Karpas-422 (cell line): ENCODE measurements around the gene CECR2. TPM values are rescaled to one million over a fixed set of nuclear protein-coding genes. Genes with fewer than 3 reads are reported as not detected.

Experiments used
- DNase-seq: peaks from one replicate; pipeline ENCODE4 v3.0.0-alpha.2; 2015
- H2AFZ ChIP-seq: fragments of 200-600 bp; sonication (generic); 2 replicates; pipeline ENCODE4 v1.6.1; 2014; ENCODE audit warnings: antibody characterized with exemption, low read length, mixed read lengths
- H3K27ac ChIP-seq: fragments of 200-600 bp; sonication (generic); 2 replicates; pipeline ENCODE4 v1.5.1; 2014; ENCODE audit warnings: mild to moderate bottlenecking, low read length, moderate library complexity
- H3K27me3 ChIP-seq: fragments of 200-600 bp; sonication (generic); 2 replicates; pipeline ENCODE4 v1.6.1; 2014; ENCODE audit warnings: low read length, mixed read lengths
- H3K36me3 ChIP-seq: fragments of 200-600 bp; sonication (generic); 2 replicates; pipeline ENCODE4 v1.6.1; 2014; ENCODE audit warnings: low read length, mixed read lengths; ENCODE audit not compliant: insufficient read depth
- H3K4me1 ChIP-seq: fragments of 200-600 bp; sonication (generic); 2 replicates; pipeline ENCODE4 v1.6.1; 2014; ENCODE audit warnings: mild to moderate bottlenecking, low read length, mixed read lengths
- H3K4me2 ChIP-seq: fragments of 200-600 bp; sonication (generic); 2 replicates; pipeline ENCODE4 v1.6.1; 2014; ENCODE audit warnings: low read length, low read depth, mild to moderate bottlenecking; ENCODE audit not compliant: poor library complexity, severe bottlenecking
- H3K4me3 ChIP-seq: fragments of 200-600 bp; sonication (generic); 2 replicates; pipeline ENCODE4 v1.5.1; 2014; ENCODE audit warnings: mild to moderate bottlenecking, antibody characterized with exemption, low read length, mixed read lengths
- H3K79me2 ChIP-seq: fragments of 200-600 bp; sonication (generic); 2 replicates; pipeline ENCODE4 v1.6.1; 2014; ENCODE audit warnings: mild to moderate bottlenecking, low read length, mixed read lengths
- H3K9ac ChIP-seq: fragments of 200-600 bp; sonication (generic); 2 replicates; pipeline ENCODE4 v1.6.0; 2014; ENCODE audit warnings: low read length
- H3K9me2 ChIP-seq: fragments of 200-600 bp; sonication (generic), shearing (Covaris generic); replicated peaks from 2 replicates; pipeline ENCODE4 v1.6.0; 2014; ENCODE audit warnings: mild to moderate bottlenecking, low read length, moderate library complexity; ENCODE audit not compliant: insufficient read depth
- H3K9me3 ChIP-seq: fragments of 300-700, 200-600 bp; sonication (generic); 2 replicates; pipeline ENCODE4 v1.6.1; 2014; ENCODE audit warnings: low read length, mixed read lengths
- H4K20me1 ChIP-seq: fragments of 200-600 bp; sonication (generic); 2 replicates; pipeline ENCODE4 v1.6.1; 2014; ENCODE audit warnings: mild to moderate bottlenecking, antibody characterized with exemption, low read length, low read depth; ENCODE audit not compliant: insufficient read depth
- total RNA-seq: library from RNA; depleted of rRNA; stranded (reverse); fragments of >200 nt; shearing (Covaris generic); gene quantifications from 2 replicates; pipeline ENCODE4 v1.2.3, GENCODE V29; 2014; ENCODE audit warnings: low replicate concordance

Gene CECR2
- total RNA-seq, 1 experiment from 2014 or later: 1.6 TPM

- no peaks in the 10 kb centered on the region; the same call in 1 of the 2 replicates for H3K36me3 ChIP-seq
- no peaks in the 10 kb centered on the region for H3K9me2 ChIP-seq
- no peak overlapping the region for H2AFZ ChIP-seq
- no peaks in the 10 kb centered on the region for H4K20me1 ChIP-seq
- H3K27me3 ChIP-seq: no peaks in the 10 kb centered on the region
- H3K9ac ChIP-seq: no peak overlapping the region
- no peaks in the 10 kb centered on the region for H3K4me1 ChIP-seq
- H3K4me2 ChIP-seq: no peak overlapping the region
- no peak overlapping the region for H3K27ac ChIP-seq
- H3K9me3 ChIP-seq: no peaks in the 10 kb centered on the region
- DNase-seq: no peak
- H3K4me3 ChIP-seq: no peak overlapping the region
- H3K79me2 ChIP-seq: no peaks in the 10 kb centered on the region
Measured at GRCh38 chr22:17588606-17589005, 219.3 kb downstream of the CECR2 start.

- no peaks in the 10 kb centered on the region for H3K27me3 ChIP-seq
- no peak overlapping the region for H3K9ac ChIP-seq
- no peaks in the 10 kb centered on the region for H4K20me1 ChIP-seq
- H3K4me1 ChIP-seq: peaks cover 9% of the 10 kb centered on the region
- no peak overlapping the region for H3K4me2 ChIP-seq
- no peaks in the 10 kb centered on the region for H3K9me3 ChIP-seq
- peaks cover 6% of the 10 kb centered on the region; the same call in 1 of the 2 replicates for H3K36me3 ChIP-seq
- no peak overlapping the region for H2AFZ ChIP-seq
- no peaks in the 10 kb centered on the region for H3K9me2 ChIP-seq
- no peaks in the 10 kb centered on the region for H3K79me2 ChIP-seq
- no peak overlapping the region for H3K27ac ChIP-seq
- no peak overlapping the region for H3K4me3 ChIP-seq
- DNase-seq: no peak
Measured at GRCh38 chr22:17589810-17590375, 220.6 kb downstream of the CECR2 start.

- Histone ChIP-seq H3K9me2 (no peaks in the 10 kb centered on the region), H3K9me3 (no peaks in the 10 kb centered on the region), H3K4me3 (no peak overlapping the region), H2AFZ (no peak overlapping the region), H3K79me2 (no peaks in the 10 kb centered on the region), H3K4me1 (peaks cover 16% of the 10 kb centered on the region), H3K27me3 (no peaks in the 10 kb centered on the region), H4K20me1 (no peaks in the 10 kb centered on the region), H3K4me2 (no peak overlapping the region), H3K36me3 (peaks cover 6% of the 10 kb centered on the region; the same call in 1 of the 2 replicates), H3K27ac (no peak overlapping the region), H3K9ac (no peak overlapping the region)
- no peak for DNase-seq
Measured at GRCh38 chr22:17590586-17590985, 221.3 kb downstream of the CECR2 start.

GRCh38 chr22:17592201-17592600 is 222.9 kb downstream of the CECR2 start:
- Histone ChIP-seq H3K9me3 (no peaks in the 10 kb centered on the region), H3K9me2 (no peaks in the 10 kb centered on the region), H3K36me3 (peaks cover 15% of the 10 kb centered on the region), H3K4me2 (no peak overlapping the region), H3K4me3 (no peak overlapping the region), H3K79me2 (no peaks in the 10 kb centered on the region), H3K9ac (no peak overlapping the region), H4K20me1 (no peaks in the 10 kb centered on the region), H3K27me3 (no peaks in the 10 kb centered on the region), H3K4me1 (peaks cover 18% of the 10 kb centered on the region), H3K27ac (no peak overlapping the region), H2AFZ (no peak overlapping the region)
- DNase-seq: no peak

- no peaks in the 10 kb centered on the region for H4K20me1 ChIP-seq
- H3K4me2 ChIP-seq: no peak overlapping the region
- H3K4me1 ChIP-seq: peaks cover 18% of the 10 kb centered on the region
- no peak for DNase-seq
- no peaks in the 10 kb centered on the region for H3K9me2 ChIP-seq
- H3K4me3 ChIP-seq: no peak overlapping the region
- peaks cover 5% of the 10 kb centered on the region; the same call in 1 of the 2 replicates for H3K79me2 ChIP-seq
- peaks cover 32% of the 10 kb centered on the region for H3K36me3 ChIP-seq
- H3K9ac ChIP-seq: no peak overlapping the region
- no peak overlapping the region for H3K27ac ChIP-seq
- H2AFZ ChIP-seq: no peak overlapping the region
- no peaks in the 10 kb centered on the region for H3K9me3 ChIP-seq
- no peaks in the 10 kb centered on the region for H3K27me3 ChIP-seq
Measured at GRCh38 chr22:17596226-17596625, 227.0 kb downstream of the CECR2 start.

- Histone ChIP-seq H2AFZ (no peak overlapping the region), H3K9me2 (no peaks in the 10 kb centered on the region), H3K27me3 (no peaks in the 10 kb centered on the region), H3K79me2 (peaks cover 7% of the 10 kb centered on the region; the same call in 1 of the 2 replicates), H3K9me3 (no peaks in the 10 kb centered on the region), H3K9ac (no peak overlapping the region), H3K4me1 (peaks cover 18% of the 10 kb centered on the region), H3K36me3 (peaks cover 32% of the 10 kb centered on the region), H3K4me2 (no peak overlapping the region), H3K27ac (no peak overlapping the region), H4K20me1 (no peaks in the 10 kb centered on the region), H3K4me3 (no peak overlapping the region)
- no peak for DNase-seq
Measured at GRCh38 chr22:17597217-17597616, 228.0 kb downstream of the CECR2 start.

- no peaks in the 10 kb centered on the region for H3K9me3 ChIP-seq
- H3K4me1 ChIP-seq: peaks cover 18% of the 10 kb centered on the region
- no peak overlapping the region for H3K4me3 ChIP-seq
- H3K79me2 ChIP-seq: peaks cover 14% of the 10 kb centered on the region
- H3K9ac ChIP-seq: no peak overlapping the region
- H2AFZ ChIP-seq: no peak overlapping the region
- H4K20me1 ChIP-seq: no peaks in the 10 kb centered on the region
- no peaks in the 10 kb centered on the region for H3K27me3 ChIP-seq
- H3K36me3 ChIP-seq: peaks cover 32% of the 10 kb centered on the region
- H3K27ac ChIP-seq: no peak overlapping the region
- no peak overlapping the region for H3K4me2 ChIP-seq
- DNase-seq: no peak
- H3K9me2 ChIP-seq: no peaks in the 10 kb centered on the region
Measured at GRCh38 chr22:17598318-17598717, 229.1 kb downstream of the CECR2 start.

GRCh38 chr22:17601031-17601430 is 231.8 kb downstream of the CECR2 start:
- peaks cover 27% of the 10 kb centered on the region for H3K36me3 ChIP-seq
- H4K20me1 ChIP-seq: no peaks in the 10 kb centered on the region
- no peak overlapping the region for H3K9ac ChIP-seq

More at GRCh38 chr22:17601031-17601430, 231.8 kb downstream of the CECR2 start:
- H3K4me2 ChIP-seq: no peak overlapping the region
- DNase-seq: no peak
- H3K9me3 ChIP-seq: no peaks in the 10 kb centered on the region
- H3K27ac ChIP-seq: no peak overlapping the region
- no peaks in the 10 kb centered on the region for H3K4me1 ChIP-seq
- peaks cover 30% of the 10 kb centered on the region for H3K79me2 ChIP-seq
- no peaks in the 10 kb centered on the region for H3K9me2 ChIP-seq
- H2AFZ ChIP-seq: no peak overlapping the region
- H3K27me3 ChIP-seq: no peaks in the 10 kb centered on the region
- H3K4me3 ChIP-seq: no peak overlapping the region
